MM.1S (cell line): Measurements from ENCODE around the gene CEACAM19.

Source experiments
- CTCF ChIP-seq: fragments of 300-600 bp; sonication (generic); IDR thresholded peaks from 2 replicates; pipeline ENCODE4 v1.5.1; 2016; ENCODE audit warnings: antibody characterized with exemption, low read length, mixed read lengths
- EZH2phosphoT487 ChIP-seq: fragments of 300-600 bp; sonication (generic); IDR thresholded peaks from 2 replicates; pipeline ENCODE4 v1.6.1; 2018; ENCODE audit warnings: antibody characterized with exemption, low read length

GRCh38 chr19:44671400-44671799 lies at the start of gene CEACAM19:
- TF ChIP-seq CTCF (no peak), EZH2phosphoT487 (no peak)
